Raji (cell line): ENCODE measurements around the gene SPEN.

Source experiments
- POLR2A ChIP-seq: IDR thresholded peaks from 2 replicates; pipeline ENCODE4 v1.6.1; 2011; ENCODE audit warnings: low read depth, low read length, control low read depth; ENCODE audit not compliant: insufficient read depth

SPEN gene

DNA sequence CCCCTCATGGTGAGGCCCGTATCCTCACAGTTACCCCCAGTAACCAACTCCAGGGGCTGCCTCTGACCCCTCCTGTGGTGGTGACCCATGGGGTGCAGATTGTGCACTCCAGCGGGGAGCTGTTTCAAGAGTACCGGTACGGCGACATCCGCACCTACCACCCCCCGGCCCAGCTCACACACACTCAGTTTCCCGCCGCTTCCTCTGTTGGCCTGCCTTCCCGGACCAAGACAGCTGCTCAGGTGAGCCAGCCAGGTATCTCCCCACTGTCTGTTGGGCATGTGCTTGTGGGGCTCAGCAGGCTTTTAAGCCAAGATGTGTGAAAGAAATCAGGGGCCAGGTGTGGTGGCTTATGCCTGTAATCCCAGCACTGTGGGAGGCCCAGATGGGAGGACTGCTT is 88.5 kb downstream of the SPEN start:
- TF ChIP-seq POLR2A = no peak

GRCh38 chr1:15937146-15937545 is 89.6 kb downstream of the SPEN start:
- no peak for TF ChIP-seq POLR2A

GRCh38 chr1:15937706-15938168 is 90.2 kb downstream of the SPEN start:
- no peak for TF ChIP-seq POLR2A

DNA sequence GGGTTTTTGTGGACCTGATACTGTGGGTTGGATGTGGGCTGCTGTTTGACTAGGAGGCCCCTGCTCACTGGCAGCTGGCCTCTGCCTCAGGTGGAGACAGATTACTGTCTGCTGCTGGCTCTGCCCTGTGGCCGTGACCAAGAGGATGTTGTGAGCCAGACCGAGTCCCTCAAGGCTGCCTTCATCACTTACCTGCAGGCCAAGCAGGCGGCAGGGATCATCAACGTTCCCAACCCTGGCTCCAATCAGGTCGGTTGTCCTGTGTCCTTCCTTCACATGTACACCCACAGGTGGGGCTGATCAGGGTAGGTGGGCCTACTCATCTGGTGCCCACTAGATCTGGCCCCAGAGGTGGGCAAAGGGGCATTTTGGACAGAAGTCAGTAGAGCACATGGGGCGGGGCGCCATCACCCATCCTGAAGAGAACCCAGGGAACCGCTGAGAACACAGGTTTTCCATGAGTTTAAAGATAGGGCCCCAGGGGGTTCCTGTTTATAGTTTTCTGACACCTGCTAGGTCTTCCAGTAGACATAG is 91.2 kb downstream of the SPEN start:
- no peak for TF ChIP-seq POLR2A

- TF ChIP-seq POLR2A = no peak
Measured at GRCh38 chr1:15939181-15940109, 91.9 kb downstream of the SPEN start.

DNA sequence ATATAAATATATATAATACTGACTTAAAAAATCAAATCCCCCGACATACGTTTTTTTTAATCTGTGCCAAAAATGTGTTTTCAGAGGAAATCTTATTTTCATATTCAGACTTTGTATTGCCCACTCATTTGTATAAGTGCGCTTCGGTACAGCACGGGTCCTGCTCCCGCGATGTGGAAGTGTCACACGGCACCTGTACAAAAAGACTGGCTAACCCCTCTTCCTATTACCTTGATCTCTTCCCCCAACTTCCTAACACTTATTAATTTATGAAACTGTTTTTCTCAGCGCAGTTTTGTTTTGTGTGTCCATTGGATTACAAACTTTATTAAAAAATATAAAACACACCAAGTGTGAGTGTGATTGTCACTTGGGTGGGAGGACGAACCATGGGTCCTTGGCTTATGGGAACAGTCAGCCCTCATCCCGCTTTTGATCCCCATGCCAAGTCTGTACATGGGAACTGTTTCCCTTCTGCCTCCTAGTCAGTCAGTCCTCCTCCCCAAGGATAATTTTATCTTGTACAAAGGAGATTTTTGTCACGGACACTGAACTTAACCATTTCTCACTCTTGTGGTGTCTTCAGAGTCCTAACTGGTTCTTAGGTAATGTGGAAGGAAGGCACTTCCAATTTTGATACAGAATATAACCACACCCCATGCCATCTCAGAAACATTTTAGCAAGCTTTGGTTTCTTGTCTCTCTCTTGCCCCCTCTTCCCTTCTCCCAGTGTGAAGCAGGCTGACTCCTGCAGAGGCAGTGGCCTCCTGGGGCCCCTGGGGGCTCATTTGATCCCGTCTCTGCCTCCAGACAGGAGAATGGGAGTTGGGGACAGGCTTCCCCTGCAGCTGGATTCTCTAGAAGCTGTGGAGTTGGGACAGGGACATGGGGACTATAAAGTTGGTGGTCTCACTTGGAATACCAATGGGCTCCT is 92.9 kb downstream of the SPEN start:
- TF ChIP-seq POLR2A = no peak

DNA sequence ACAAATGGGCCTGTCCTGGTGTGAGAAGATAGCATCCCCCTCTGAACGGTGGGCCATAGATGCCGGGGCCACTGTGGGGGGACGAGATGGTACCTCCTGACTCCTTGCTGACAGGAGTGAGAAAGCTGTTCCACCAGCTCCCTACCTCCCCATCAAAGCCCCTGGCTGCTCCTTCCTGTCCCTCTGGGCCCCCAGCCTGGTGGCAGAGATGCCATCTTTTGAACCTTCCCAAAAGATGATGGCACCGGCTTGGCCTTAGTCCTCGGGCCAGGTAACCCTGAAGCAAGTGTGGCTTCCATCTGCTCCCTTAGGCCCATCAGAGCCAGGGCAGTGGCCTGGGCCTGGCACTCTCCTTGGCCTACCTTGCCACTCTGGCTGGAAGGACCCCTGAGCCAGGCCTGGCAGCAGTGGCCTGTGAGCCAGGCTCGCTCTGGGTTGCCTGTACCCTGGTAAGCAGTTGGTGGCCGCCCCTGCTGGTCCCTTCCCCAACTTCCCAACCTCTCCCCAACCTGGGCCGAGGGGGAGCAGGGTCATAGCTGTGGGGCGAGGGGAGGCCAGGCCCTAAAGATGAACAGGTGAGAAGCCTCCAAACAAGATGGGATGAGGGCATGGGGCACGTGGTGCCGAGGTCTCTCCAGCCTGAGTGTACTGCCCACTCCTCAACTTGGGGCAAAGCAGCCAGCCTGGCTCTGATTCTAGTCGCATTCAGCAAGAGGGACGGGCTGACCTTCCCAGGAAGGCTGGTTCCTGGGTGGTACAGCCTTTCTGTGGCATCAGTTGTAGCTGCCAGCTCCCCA is 93.7 kb downstream of the SPEN start:
- no peak for TF ChIP-seq POLR2A

- no peak for TF ChIP-seq POLR2A
Measured at GRCh38 chr1:15941899-15942660, 94.6 kb downstream of the SPEN start.

DNA sequence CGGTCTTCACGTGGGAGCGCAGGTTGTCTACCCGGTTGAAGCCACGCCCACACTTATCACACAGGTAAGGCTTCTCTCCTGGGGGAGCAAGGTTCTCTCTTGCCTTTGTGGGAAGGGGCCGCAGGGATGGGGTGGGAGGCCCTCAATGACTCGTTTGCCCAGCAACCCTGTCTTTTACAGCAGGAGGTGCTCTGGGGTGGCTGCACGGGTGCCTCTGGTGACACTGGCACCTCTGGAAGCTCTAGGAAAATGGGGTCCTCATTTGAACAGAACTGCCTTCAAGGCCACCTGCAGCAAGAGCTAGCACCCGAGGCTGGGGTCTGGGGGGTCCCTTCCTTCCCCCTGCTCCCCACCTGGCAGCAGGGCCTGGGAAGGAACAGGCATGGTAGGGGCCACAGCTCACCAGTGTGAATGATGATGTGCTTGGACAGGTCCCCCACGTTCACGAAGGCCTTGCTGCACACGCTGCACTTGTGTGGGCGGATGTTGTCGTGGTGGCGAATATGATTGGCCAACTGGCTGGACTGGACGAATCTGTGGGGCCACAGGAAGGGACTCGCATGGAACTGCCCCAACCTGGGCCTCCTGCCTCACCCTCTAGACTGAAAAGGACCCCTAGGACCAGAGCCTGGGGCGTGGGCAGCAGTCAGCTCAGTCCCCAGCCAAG is 95.3 kb downstream of the SPEN start:
- TF ChIP-seq POLR2A = no peak

- TF ChIP-seq POLR2A = no peak
Measured at GRCh38 chr1:15943328-15943991, 96.0 kb downstream of the SPEN start.

DNA sequence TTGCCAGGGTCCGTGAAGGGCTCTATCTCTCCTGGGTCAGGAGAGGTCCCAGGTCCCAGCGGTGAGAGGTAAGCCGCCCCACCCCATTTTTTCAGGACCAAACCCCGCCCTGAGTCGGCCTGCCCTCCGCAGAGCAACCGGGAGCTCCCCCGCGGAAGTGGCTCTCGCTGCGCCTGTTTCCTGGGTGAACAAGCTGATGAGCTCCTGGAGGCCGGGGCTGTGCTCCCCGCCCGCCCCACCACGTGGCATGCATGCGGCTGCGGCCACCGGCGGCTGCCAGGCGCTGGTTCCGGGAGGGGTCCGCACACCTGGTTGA is 96.4 kb downstream of the SPEN start:
- no peak for TF ChIP-seq POLR2A

DNA sequence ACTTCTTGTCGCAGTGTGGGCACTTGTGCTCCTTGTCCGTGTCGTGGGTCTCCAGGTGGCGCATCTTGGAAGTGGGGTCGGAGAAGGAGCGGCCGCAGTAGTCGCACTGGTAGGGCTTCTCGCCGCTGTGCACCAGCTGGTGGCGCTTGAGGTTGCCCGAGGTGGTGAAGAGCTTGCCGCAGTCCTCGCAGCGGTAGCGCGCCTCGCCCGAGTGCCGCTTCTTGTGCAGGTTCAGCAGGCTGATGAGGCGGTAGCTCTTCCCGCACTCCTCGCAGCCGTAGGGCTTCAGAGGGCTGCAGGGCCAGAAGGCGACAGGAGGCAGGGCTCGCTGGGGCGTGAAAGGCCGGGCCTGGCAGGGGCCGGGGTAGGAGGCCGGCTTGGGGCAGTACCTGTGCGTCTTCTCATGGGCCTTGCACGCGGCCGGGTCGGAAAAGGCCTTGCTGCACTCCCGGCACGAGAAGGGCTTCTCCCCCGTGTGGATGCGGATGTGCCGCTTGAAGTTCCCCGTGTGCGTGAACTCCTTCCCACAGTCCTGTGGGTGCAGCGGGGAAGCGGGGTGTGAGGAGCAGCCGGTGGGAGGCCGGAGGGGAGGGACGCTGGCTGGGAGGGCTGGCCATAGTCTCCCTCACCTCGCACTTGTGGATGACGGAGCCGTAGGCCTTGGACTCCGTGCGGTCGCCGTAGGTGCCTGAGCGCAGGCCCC is 97.0 kb downstream of the SPEN start:
- TF ChIP-seq POLR2A = no peak
